GM12801 (cell line): Measurements from ENCODE around the gene CMTM1.

ENCODE experiments used
- CTCF ChIP-seq: IDR thresholded peaks from one replicate; pipeline ENCODE4 v1.5.1; 2011; ENCODE audit warnings: control low read depth; ENCODE audit not compliant: insufficient read length; ENCODE audit errors: extremely low read depth

The CMTM1 gene

GRCh38 chr16:66599726-66600125 lies 33.5 kb downstream of the CMTM1 start:
- no peak for TF ChIP-seq CTCF

GRCh38 chr16:66600477-66600876 lies 34.2 kb downstream of the CMTM1 start:
- no peak for TF ChIP-seq CTCF

- no peak for TF ChIP-seq CTCF
Measured at GRCh38 chr16:66601471-66601870, 35.2 kb downstream of the CMTM1 start.

- TF ChIP-seq CTCF: no peak
Measured at GRCh38 chr16:66603537-66604375, 37.5 kb downstream of the CMTM1 start.

- TF ChIP-seq CTCF: no peak
Measured at GRCh38 chr16:66604376-66605176, 38.3 kb downstream of the CMTM1 start, which contains the start of gene CMTM3. TSS of gene CMTM3 (plus strand) at chr16:66604704. CDS start at chr16:66604806, 102 bp downstream.

GRCh38 chr16:66605177-66605978 lies 39.1 kb downstream of the CMTM1 start:
- TF ChIP-seq CTCF: no peak
